Measurements from ENCODE around the gene ZNF750.

ZNF750 gene

DNA sequence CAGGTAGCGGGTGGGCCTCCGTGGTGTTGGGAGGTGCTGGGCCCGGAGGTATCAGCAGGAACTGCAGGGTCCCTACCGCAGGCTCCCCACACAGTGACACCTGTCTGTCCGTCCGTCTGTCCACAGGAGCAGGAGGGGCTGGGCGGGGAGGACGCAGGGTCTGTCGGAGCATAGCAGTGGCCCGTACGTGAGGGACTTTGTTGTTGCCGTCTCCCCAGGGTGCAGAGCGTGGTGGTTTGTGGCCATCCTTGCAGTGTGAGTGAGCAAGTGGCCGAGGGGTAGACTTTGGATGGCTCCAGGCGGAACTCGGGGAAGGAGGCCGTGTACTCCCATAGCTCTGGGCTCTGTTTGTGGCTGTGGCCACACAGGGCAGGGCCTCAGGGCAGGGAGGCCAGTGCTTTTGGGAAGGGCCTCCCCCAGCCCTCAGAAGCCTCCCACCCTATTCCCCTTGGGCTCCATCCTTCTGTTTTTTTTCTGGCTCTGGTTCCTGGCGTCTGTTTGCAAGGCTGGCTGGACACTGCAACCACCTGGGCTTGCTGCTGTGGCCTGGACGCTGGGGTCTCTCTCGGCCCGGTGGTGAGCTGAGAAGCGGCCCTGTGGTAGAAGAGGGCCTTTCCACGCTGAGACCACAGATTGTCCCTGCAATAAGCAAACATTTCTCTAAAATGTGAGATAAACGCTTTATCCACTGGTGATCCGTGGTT lies 41.0 kb upstream of the ZNF750 start:
- H3K9me3 ChIP-seq (ENCODE audit: control insufficient read depth, low read length): no peaks in the 10 kb centered on the region
- no peak overlapping the region for H3K4me3 ChIP-seq (ENCODE audit: low read length)
- peaks cover 38% of the 10 kb centered on the region for H3K4me1 ChIP-seq (ENCODE audit: control insufficient read depth, insufficient read depth, low read length)
- no peaks in the 10 kb centered on the region for H3K27me3 ChIP-seq (replicated peaks; ENCODE audit: control insufficient read depth, insufficient read depth, low read length)
- DNase-seq (ENCODE audit: low read depth): no peak
- peak overlapping the region; percentile 47 for H3K9ac ChIP-seq (ENCODE audit: low read length)
- H3K36me3 ChIP-seq (ENCODE audit: control insufficient read depth, insufficient read depth, low read length, severe bottlenecking): no peaks in the 10 kb centered on the region

- Histone ChIP-seq H3K27me3 (replicated peaks; ENCODE audit: control insufficient read depth, insufficient read depth, low read length) (no peaks in the 10 kb centered on the region), H3K9me3 (ENCODE audit: control insufficient read depth, low read length) (no peaks in the 10 kb centered on the region), H3K9ac (ENCODE audit: low read length) (no peak overlapping the region), H3K4me1 (ENCODE audit: control insufficient read depth, insufficient read depth, low read length) (peaks cover 29% of the 10 kb centered on the region), H3K4me3 (ENCODE audit: low read length) (no peak overlapping the region), H3K36me3 (ENCODE audit: control insufficient read depth, insufficient read depth, low read length, severe bottlenecking) (no peaks in the 10 kb centered on the region)
- DNase-seq (ENCODE audit: low read depth): no peak
Measured at GRCh38 chr17:82879241-82879640, 39.4 kb upstream of the ZNF750 start.

DNA sequence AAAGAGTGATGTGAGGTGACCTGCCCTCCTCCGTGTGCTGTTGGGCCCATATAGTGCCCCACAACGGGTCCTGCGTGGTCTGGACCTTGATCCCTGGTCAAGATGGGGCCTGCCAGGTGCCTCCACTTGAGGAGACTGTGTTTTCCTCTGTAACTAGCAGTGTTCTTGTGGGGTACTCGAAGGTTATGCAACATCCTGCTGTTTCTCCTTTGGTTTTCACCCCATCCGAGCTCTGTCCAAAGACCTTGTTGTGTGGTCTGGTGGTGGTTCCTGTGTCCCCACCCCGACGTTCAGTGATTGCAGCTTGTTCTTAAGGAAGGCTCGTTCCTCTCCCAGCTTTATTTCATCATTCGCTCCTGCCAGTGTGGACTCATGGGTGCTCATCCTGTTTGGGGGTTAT lies 38.7 kb upstream of the ZNF750 start:
- DNase-seq (ENCODE audit: low read depth): no peak
- Histone ChIP-seq H3K9ac (ENCODE audit: low read length) (no peak overlapping the region), H3K36me3 (ENCODE audit: control insufficient read depth, insufficient read depth, low read length, severe bottlenecking) (no peaks in the 10 kb centered on the region), H3K9me3 (ENCODE audit: control insufficient read depth, low read length) (no peaks in the 10 kb centered on the region), H3K27me3 (replicated peaks; ENCODE audit: control insufficient read depth, insufficient read depth, low read length) (no peaks in the 10 kb centered on the region), H3K4me1 (ENCODE audit: control insufficient read depth, insufficient read depth, low read length) (peaks cover 29% of the 10 kb centered on the region), H3K4me3 (ENCODE audit: low read length) (no peak overlapping the region)

GRCh38 chr17:82876602-82877379 lies 37.0 kb upstream of the ZNF750 start:
- H3K36me3 ChIP-seq (ENCODE audit: control insufficient read depth, insufficient read depth, low read length, severe bottlenecking): peaks cover 7% of the 10 kb centered on the region
- no peaks in the 10 kb centered on the region for H3K9me3 ChIP-seq (ENCODE audit: control insufficient read depth, low read length)
- no peaks in the 10 kb centered on the region for H3K27me3 ChIP-seq (replicated peaks; ENCODE audit: control insufficient read depth, insufficient read depth, low read length)
- H3K4me3 ChIP-seq (ENCODE audit: low read length): peak overlapping the region; percentile 5
- peak; percentile 65 for DNase-seq (ENCODE audit: low read depth)
- H3K4me1 ChIP-seq (ENCODE audit: control insufficient read depth, insufficient read depth, low read length): peaks cover 25% of the 10 kb centered on the region
- H3K9ac ChIP-seq (ENCODE audit: low read length): peak overlapping the region; percentile 54

DNA sequence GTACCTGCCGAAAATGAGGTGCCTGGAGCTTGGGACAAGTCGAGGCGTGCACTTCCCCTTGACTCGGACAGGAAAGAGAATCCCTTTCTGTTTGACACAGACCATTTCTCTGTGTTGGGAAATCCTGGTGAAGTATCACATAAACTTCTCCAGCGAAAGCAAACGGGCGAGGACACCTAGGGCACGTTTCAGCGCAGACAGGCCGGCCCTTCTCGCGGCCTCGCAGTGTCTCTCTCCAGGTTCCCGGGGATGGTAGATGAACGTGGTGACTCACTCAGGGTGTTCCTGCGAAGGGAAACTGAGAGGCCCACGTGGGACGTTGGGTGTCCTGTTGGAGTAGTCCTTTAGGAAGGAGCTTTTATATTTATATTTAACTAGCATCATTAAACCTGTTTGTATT lies 36.3 kb upstream of the ZNF750 start:
- peaks cover 18% of the 10 kb centered on the region for H3K4me1 ChIP-seq (ENCODE audit: control insufficient read depth, insufficient read depth, low read length)
- DNase-seq (ENCODE audit: low read depth): no peak

GRCh38 chr17:82875407-82875856 lies 35.6 kb upstream of the ZNF750 start:
- peaks cover 13% of the 10 kb centered on the region for H3K36me3 ChIP-seq (ENCODE audit: control insufficient read depth, insufficient read depth, low read length, severe bottlenecking)
- peaks cover 16% of the 10 kb centered on the region for H3K4me1 ChIP-seq (ENCODE audit: control insufficient read depth, insufficient read depth, low read length)
- H3K9me3 ChIP-seq (ENCODE audit: control insufficient read depth, low read length): no peaks in the 10 kb centered on the region
- DNase-seq (ENCODE audit: low read depth): no peak
- no peak overlapping the region for H3K9ac ChIP-seq (ENCODE audit: low read length)
- H3K27me3 ChIP-seq (replicated peaks; ENCODE audit: control insufficient read depth, insufficient read depth, low read length): no peaks in the 10 kb centered on the region
- no peak overlapping the region for H3K4me3 ChIP-seq (ENCODE audit: low read length)

More for the DNA sequence above, 36.3 kb upstream of the ZNF750 start:
- Histone ChIP-seq H3K9ac (ENCODE audit: low read length) (peak overlapping the region; percentile 54), H3K27me3 (replicated peaks; ENCODE audit: control insufficient read depth, insufficient read depth, low read length) (no peaks in the 10 kb centered on the region), H3K36me3 (ENCODE audit: control insufficient read depth, insufficient read depth, low read length, severe bottlenecking) (peaks cover 11% of the 10 kb centered on the region), H3K9me3 (ENCODE audit: control insufficient read depth, low read length) (no peaks in the 10 kb centered on the region), H3K4me3 (ENCODE audit: low read length) (peak overlapping the region; percentile 5)

- H3K4me1 ChIP-seq (ENCODE audit: control insufficient read depth, insufficient read depth, low read length): peaks cover 16% of the 10 kb centered on the region
- H3K4me3 ChIP-seq (ENCODE audit: low read length): no peak overlapping the region
- no peaks in the 10 kb centered on the region for H3K27me3 ChIP-seq (replicated peaks; ENCODE audit: control insufficient read depth, insufficient read depth, low read length)
- peaks cover 17% of the 10 kb centered on the region for H3K36me3 ChIP-seq (ENCODE audit: control insufficient read depth, insufficient read depth, low read length, severe bottlenecking)
- no peak overlapping the region for H3K9ac ChIP-seq (ENCODE audit: low read length)
- no peaks in the 10 kb centered on the region for H3K9me3 ChIP-seq (ENCODE audit: control insufficient read depth, low read length)
- no peak for DNase-seq (ENCODE audit: low read depth)
Measured at GRCh38 chr17:82874011-82874835, 34.4 kb upstream of the ZNF750 start.

GRCh38 chr17:82873521-82873920 lies 33.7 kb upstream of the ZNF750 start:
- Histone ChIP-seq H3K9me3 (ENCODE audit: control insufficient read depth, low read length) (no peaks in the 10 kb centered on the region), H3K9ac (ENCODE audit: low read length) (no peak overlapping the region), H3K4me1 (ENCODE audit: control insufficient read depth, insufficient read depth, low read length) (peaks cover 16% of the 10 kb centered on the region), H3K36me3 (ENCODE audit: control insufficient read depth, insufficient read depth, low read length, severe bottlenecking) (peaks cover 17% of the 10 kb centered on the region), H3K4me3 (ENCODE audit: low read length) (no peak overlapping the region), H3K27me3 (replicated peaks; ENCODE audit: control insufficient read depth, insufficient read depth, low read length) (no peaks in the 10 kb centered on the region)
- no peak for DNase-seq (ENCODE audit: low read depth)

GRCh38 chr17:82872591-82873520 lies 33.0 kb upstream of the ZNF750 start:
- Histone ChIP-seq H3K4me1 (ENCODE audit: control insufficient read depth, insufficient read depth, low read length) (peaks cover 16% of the 10 kb centered on the region), H3K27me3 (replicated peaks; ENCODE audit: control insufficient read depth, insufficient read depth, low read length) (no peaks in the 10 kb centered on the region), H3K9me3 (ENCODE audit: control insufficient read depth, low read length) (no peaks in the 10 kb centered on the region), H3K4me3 (ENCODE audit: low read length) (no peak overlapping the region), H3K9ac (ENCODE audit: low read length) (no peak overlapping the region), H3K36me3 (ENCODE audit: control insufficient read depth, insufficient read depth, low read length, severe bottlenecking) (peaks cover 17% of the 10 kb centered on the region)
- DNase-seq (ENCODE audit: low read depth): no peak

DNA sequence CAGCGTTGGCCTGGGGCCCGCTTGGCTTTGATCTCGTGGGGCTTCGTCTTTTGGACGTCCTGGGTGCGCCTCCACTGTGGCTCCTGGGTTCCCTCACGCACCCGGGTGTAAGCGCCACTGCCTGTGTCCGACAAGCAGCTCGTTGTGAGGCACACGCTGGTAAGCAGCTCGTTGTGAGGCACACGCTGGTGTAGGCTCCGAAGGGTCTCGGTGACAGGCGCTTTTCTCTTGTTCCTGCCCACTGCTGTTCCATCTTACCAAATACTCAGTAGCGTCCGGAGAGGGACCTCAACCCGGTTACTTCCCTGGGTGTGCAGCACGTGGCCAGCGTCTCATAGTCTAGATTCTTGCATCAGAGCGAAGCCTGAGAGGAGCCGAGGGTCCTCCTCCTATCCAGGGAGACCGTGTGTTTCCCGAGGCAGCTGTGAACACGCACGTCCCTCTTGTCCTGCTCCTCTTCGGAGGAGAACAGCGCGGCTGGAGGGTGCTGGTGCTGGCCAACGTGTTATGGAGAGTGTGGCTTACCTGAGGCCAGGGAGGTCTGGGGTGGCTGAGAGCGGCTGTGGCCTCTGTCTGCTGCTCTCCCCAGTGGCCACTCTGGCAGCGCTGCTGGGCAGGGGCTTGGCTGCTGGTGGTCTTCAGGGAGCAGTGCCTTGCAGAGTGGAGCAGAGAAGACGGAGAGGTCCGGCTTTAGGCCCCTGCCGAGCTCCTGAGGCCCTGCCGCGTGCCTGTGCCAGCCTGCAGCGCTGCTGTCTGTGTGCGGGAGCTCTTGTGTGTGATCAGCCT lies 32.1 kb upstream of the ZNF750 start:
- no peak overlapping the region for H3K9ac ChIP-seq (ENCODE audit: low read length)
- DNase-seq (ENCODE audit: low read depth): no peak

More for the DNA sequence above, 32.1 kb upstream of the ZNF750 start:
- peaks cover 17% of the 10 kb centered on the region for H3K36me3 ChIP-seq (ENCODE audit: control insufficient read depth, insufficient read depth, low read length, severe bottlenecking)
- peaks cover 15% of the 10 kb centered on the region for H3K4me1 ChIP-seq (ENCODE audit: control insufficient read depth, insufficient read depth, low read length)
- H3K27me3 ChIP-seq (replicated peaks; ENCODE audit: control insufficient read depth, insufficient read depth, low read length): no peaks in the 10 kb centered on the region
- no peak overlapping the region for H3K4me3 ChIP-seq (ENCODE audit: low read length)
- no peaks in the 10 kb centered on the region for H3K9me3 ChIP-seq (ENCODE audit: control insufficient read depth, low read length)

Measured in adipocyte (in vitro differentiated cells).